ENCODE measurements around the gene ZNF792. TPM values are rescaled to one million over a fixed set of nuclear protein-coding genes. Genes with fewer than 3 reads are reported as not detected.
A peak's percentile ranks its signal among the peaks of the same experiment; 100 is the strongest.

The ZNF792 gene
- 4.8 and 4.9 TPM in 2 replicates for total RNA-seq

DNA sequence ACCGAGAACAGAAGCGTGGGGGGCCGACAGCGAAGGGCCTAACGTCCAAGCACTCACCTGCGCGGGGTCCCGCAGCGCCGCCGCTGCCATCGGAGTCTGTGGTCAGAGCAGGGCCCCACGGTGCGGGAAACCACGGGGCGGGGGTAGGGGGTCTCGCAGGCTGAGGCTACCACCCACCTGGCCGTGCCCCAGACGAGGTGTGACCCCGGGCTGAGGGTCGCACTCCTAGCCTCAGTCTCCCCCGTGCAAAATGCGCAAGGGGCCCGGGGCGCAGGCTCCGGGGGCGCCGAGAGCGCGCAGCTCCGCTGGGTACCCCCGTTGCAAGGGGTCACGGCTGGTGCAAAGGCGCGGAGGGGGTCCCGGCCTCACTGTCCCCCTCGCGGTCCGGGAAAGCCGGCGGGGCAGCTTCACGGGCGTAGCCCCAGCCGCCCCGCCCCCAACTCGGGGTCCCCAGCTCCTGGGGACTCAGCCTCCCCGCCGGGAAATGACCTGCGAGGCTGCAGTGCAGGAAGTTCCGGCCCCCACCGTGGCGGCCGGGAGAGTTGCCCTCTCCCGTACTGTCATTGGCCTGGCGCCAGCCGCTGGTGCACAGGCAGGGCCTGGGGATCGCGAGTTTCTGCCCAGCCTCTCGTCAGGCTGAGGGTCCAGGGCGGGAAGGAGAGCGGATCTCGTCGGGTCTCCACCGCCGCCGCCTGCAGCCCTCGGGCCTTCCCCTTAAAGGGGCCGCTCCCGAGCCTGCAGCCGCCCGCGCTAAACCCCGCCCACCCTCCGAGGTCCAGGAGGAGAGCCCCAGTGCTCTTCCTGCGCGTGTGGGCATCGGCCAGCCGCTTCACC, at the start of gene ZNF792:
Gene ZNF792 (minus strand): TSS at position 657 of the 834 bp plus-strand sequence. CDS start 567 bp downstream, at position 90.
- peaks cover 32% of the 10 kb centered on the region for H3K36me3 Mint-ChIP-seq (ENCODE audit: low read depth)
- CTCF ChIA-PET = interaction anchor here (1.0 to 1.4 kb wide), 2 partner anchors 49 to 80 kb away, joined by 4 read pairs; no protein-coding TSS in a partner anchor
- peak; percentile 82 for ATAC-seq (ENCODE audit: low read depth)
- H3K4me3 Mint-ChIP-seq = peak within 1 kb of the TSS; percentile 88
- H3K4me1 Mint-ChIP-seq = peaks cover 27% of the 10 kb centered on the region
- peak; percentile 52 for DNase-seq
- H3K9me3 Mint-ChIP-seq = peaks cover 20% of the 10 kb centered on the region
- H3K27me3 Mint-ChIP-seq = no peaks in the 10 kb centered on the region
- POLR2A ChIA-PET = interaction anchor here (1.4 kb wide), 1 partner anchor 37 kb away, joined by 5 read pairs; the partner anchor contains the start of gene ZNF30
- intact Hi-C loops (cut with micrococcal nuclease) = loop anchor here (5.0 kb wide), 1 partner anchor 36 kb away; the partner anchor contains the start of gene ZNF30
- H3K27ac Mint-ChIP-seq = peak within 1 kb of the TSS; percentile 71
- TF ChIP-seq, protein P1, sequence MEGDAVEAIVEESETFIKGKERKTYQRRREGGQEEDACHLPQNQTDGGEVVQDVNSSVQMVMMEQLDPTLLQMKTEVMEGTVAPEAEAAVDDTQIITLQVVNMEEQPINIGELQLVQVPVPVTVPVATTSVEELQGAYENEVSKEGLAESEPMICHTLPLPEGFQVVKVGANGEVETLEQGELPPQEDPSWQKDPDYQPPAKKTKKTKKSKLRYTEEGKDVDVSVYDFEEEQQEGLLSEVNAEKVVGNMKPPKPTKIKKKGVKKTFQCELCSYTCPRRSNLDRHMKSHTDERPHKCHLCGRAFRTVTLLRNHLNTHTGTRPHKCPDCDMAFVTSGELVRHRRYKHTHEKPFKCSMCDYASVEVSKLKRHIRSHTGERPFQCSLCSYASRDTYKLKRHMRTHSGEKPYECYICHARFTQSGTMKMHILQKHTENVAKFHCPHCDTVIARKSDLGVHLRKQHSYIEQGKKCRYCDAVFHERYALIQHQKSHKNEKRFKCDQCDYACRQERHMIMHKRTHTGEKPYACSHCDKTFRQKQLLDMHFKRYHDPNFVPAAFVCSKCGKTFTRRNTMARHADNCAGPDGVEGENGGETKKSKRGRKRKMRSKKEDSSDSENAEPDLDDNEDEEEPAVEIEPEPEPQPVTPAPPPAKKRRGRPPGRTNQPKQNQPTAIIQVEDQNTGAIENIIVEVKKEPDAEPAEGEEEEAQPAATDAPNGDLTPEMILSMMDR (IDR thresholded peaks at IDR 0.05) = no peak

DNA sequence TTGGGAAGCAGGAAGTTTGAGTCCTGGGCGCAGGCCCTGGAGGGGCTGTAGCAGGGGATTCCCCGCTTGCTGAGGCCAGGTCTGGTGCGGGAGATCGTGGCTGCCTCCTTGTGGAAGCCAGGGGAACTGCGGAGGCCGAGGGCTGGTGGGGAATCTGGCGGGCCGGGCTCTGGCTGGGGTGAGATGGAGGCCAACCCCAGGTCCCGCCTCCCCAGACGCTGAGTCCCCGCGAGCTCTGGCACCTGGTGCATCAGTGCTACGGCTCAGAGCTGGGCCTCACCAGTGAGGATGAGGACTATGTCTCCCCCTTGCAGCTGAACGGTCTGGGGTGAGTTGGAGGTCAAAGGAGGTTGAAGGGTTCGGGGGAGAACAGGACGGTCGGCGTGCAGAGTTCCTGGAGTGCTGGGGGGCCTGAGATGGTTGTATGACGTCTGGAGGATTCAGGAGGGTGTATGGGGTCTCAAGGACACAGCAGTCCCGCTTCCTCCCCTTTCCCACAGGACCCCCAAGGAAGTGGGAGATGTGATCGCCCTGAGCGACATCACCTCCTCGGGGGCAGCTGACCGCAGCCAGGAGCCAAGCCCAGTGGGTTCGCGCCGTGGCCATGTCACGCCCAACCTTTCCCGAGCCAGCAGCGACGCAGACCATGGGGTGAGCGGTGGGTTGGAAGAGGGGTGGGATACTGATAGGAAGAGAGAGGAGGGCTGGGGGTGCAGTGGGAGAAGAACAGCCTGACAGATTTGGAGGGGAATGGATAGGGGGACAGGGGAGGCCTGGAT, 49.2 kb upstream of the ZNF792 start:
- DNase-seq (peak; percentile 74), ATAC-seq (ENCODE audit: low read depth) (peak; percentile 96)
- H3K27me3 Mint-ChIP-seq = no peaks in the 10 kb centered on the region
- peaks cover 31% of the 10 kb centered on the region for H3K4me1 Mint-ChIP-seq
- H3K4me3 Mint-ChIP-seq = no peak overlapping the region
- H3K36me3 Mint-ChIP-seq (ENCODE audit: low read depth) = peaks cover 68% of the 10 kb centered on the region
- ChIA-PET CTCF (interaction anchor here (0.9 to 5.5 kb wide), 4 partner anchors 12 to 50 kb away, joined by 4 to 48 read pairs (median 6); no protein-coding TSS in a partner anchor), POLR2A (interaction anchor here (1.2 to 2.8 kb wide), 2 partner anchors 13 to 1102 kb away, joined by 3 to 12 read pairs; partner anchors contain the start of genes GRAMD1A and POLR2I)
- intact Hi-C loops (cut with micrococcal nuclease) = loop anchor here (1.0 kb wide), 1 partner anchor 40 kb away; no protein-coding TSS in a partner anchor
- TF ChIP-seq, protein P1 (IDR thresholded peaks at IDR 0.05) = peak; percentile 61
- H3K27ac Mint-ChIP-seq = no peak overlapping the region
- no peaks in the 10 kb centered on the region for H3K9me3 Mint-ChIP-seq

DNA sequence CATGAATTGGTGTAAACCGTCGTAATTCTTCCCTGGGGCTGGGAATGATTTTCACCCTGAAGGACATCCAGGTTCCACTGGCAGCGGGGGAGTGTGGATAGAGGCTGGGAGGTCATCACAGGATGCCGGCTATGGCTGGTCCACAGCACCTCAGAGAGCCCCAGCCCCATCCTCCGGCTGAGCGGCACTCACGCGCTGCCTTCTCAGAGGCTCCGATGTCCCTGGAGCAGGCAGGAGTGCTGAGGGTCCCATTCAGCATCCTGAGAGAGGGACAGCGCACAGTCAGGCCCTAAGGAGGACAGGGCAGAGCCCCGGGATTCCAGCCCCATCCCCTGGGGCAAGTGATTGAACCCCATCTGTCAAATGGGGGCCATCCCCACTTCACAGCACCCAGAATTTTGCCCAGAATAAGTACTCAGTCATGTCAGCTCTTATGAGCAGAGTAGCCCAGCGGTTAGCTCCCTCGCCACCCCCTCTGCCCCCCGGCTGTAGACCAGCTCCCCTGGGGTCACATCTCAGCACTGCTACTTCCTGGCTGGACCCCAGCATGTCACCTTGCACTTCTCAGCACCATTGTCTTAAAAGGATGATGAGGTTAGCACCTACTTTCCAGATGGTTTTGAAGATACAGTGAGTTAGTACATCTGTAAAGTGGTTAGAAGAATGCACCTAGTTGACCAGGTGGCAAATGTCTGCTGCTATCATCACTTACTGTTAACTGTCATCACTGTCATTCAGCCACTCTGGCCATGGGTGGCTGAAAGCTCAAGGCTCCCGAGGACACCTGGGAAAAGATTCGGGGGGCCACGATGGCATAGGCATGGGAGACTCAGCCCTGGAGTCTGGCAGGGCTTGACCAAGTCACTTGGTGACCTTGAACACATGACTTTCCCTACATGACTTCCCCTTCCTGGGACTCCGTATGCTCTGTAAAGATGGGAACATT, 48.0 kb upstream of the ZNF792 start:
- no peaks in the 10 kb centered on the region for H3K27me3 Mint-ChIP-seq
- H3K4me3 Mint-ChIP-seq = no peak overlapping the region
- intact Hi-C loops (cut with micrococcal nuclease) = no loop called here
- H3K27ac Mint-ChIP-seq = no peak overlapping the region
- peaks cover 61% of the 10 kb centered on the region for H3K36me3 Mint-ChIP-seq (ENCODE audit: low read depth)
- DNase-seq (no peak), ATAC-seq (ENCODE audit: low read depth) (no peak)
- H3K9me3 Mint-ChIP-seq = no peaks in the 10 kb centered on the region
- POLR2A ChIA-PET = interaction anchor here (0.6 to 2.8 kb wide), 4 partner anchors 8 to 1103 kb away, joined by 3 to 12 read pairs (median 4); partner anchors contain the start of genes GRAMD1A and POLR2I
- peaks cover 25% of the 10 kb centered on the region for H3K4me1 Mint-ChIP-seq
- TF ChIP-seq, protein P1 (IDR thresholded peaks at IDR 0.05) = no peak
- CTCF ChIA-PET = interaction anchor here (0.9 to 5.5 kb wide), 3 partner anchors 11 to 49 kb away, joined by 4 to 48 read pairs (median 8); no protein-coding TSS in a partner anchor

DNA sequence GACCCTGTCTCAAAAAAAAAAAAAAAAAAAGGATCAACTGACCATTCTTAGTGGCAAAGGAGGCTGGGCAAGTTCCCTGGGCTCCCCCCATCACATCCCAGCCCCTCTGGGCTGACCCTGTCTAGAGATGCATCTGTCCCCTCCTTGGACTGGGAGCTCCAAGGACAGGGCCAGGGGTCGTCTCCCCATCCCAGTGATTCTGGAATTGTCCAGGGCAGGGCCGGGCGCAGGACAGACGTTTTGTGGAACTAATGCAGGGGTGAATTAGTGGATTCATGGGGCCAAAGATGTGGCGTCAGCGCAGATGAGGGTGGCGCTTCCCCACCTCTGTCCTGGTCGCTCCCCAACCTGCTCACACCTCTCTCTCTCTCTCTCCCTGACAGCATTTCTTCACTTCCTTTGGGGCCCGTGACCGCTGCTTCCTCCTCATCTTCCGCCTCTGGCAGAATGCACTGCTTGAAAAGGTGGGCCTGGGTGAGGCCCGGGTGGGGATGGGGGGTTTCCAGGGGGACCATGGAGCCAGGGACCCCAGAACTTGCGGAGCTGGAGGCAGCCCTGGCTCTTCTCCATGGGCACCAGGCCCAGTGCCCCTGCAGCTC, 47.2 kb upstream of the ZNF792 start:
- Mint-ChIP-seq H3K4me3 (no peak overlapping the region), H3K27me3 (no peaks in the 10 kb centered on the region), H3K36me3 (ENCODE audit: low read depth) (peaks cover 68% of the 10 kb centered on the region), H3K9me3 (no peaks in the 10 kb centered on the region), H3K27ac (no peak overlapping the region), H3K4me1 (peaks cover 29% of the 10 kb centered on the region)
- CTCF ChIA-PET = interaction anchor here (2.5 to 5.5 kb wide), 2 partner anchors 10 to 39 kb away, joined by 8 to 48 read pairs; no protein-coding TSS in a partner anchor
- ATAC-seq (ENCODE audit: low read depth) (no peak), DNase-seq (no peak)
- TF ChIP-seq, protein P1 (IDR thresholded peaks at IDR 0.05) = no peak
- intact Hi-C loops (cut with micrococcal nuclease) = no loop called here
- POLR2A ChIA-PET = interaction anchor here (1.0 kb wide), 1 partner anchor 7 kb away, joined by 3 read pairs; no protein-coding TSS in a partner anchor
